HCT116 (cell line): ENCODE results near the gene SKAP1. TPM values are rescaled to one million over a fixed set of nuclear protein-coding genes. Genes with fewer than 3 reads are reported as not detected.

ENCODE experiments used
- ATAC-seq: fragments of 200-7000 bp; cut with Tn5 transposase; 2 replicates; pipeline ENCODE4 v1.9.1; 2020; ENCODE audit warnings: mild to moderate bottlenecking, moderate library complexity
- BruUV-seq: library from RNA; stranded (reverse); fragments of 400-500 nt; replicated peaks from 2 replicates; lab custom pipeline; 2021; lab: Mats Ljungman, UMichigan
- CTCF ChIA-PET: fragments of 300-600 bp; sonication (Branson Sonifier 250); formaldehyde crosslinking; loops from one replicate; lab custom pipeline; 2021; ENCODE audit warnings: antibody characterized with exemption; lab: Charles Lee
- POLR2A ChIA-PET: fragments of 300-600, 350-600 bp; sonication (Branson Sonifier 250); formaldehyde crosslinking; loops from one replicate; lab custom pipeline; 2021; ENCODE audit warnings: antibody characterized with exemption; lab: Charles Lee
- RAD21 ChIA-PET, 2 experiments: fragments of 300-600 bp; sonication (Branson Sonifier 250); formaldehyde crosslinking; loops; one replicate each; lab custom pipeline; 2023; ENCODE audit warnings: low total read pairs in 2 of 2; ENCODE audit not compliant: uncharacterized antibody in 2 of 2, unreplicated experiment in 2 of 2, low non-redundant PET in 1 of 2; lab: Charles Lee
- DNase-seq: peaks from one replicate; pipeline ENCODE4 v3.0.0-alpha.2; 2010; ENCODE audit warnings: low read depth, low spot score
- H2AFZ ChIP-seq: fragments of 200-600 bp; shearing (Covaris generic), sonication (generic); 2 replicates; pipeline ENCODE4 v1.6.1; 2017; ENCODE audit warnings: low read depth, mixed run types, mixed read lengths, antibody characterized with exemption, low read length; ENCODE audit not compliant: poor library complexity, severe bottlenecking
- H3K27ac ChIP-seq: 2 replicates; pipeline ENCODE4 v1.5.1; 2012; ENCODE audit warnings: low read depth, low read length
- H3K27me3 ChIP-seq: fragments of 200-600 bp; sonication (generic); 2 replicates; pipeline ENCODE4 v1.6.1; 2016; ENCODE audit warnings: mixed run types, low read length, mixed read lengths; ENCODE audit not compliant: insufficient read depth
- H3K36me3 ChIP-seq, 2 experiments: fragments of 200-500 bp in 1 of 2; fragments of 200-600 bp in 1 of 2; sonication (Bioruptor generic) in 1 of 2; sonication (generic) in 1 of 2; 2 replicates each; pipeline versions ENCODE4 v1.5.1 to v1.6.1; 2014 to 2016; ENCODE audit warnings: low read length in 2 of 2, inconsistent platforms in 1 of 2, mixed read lengths in 1 of 2, mixed run types in 1 of 2; ENCODE audit not compliant: insufficient read depth in 2 of 2, control insufficient read depth in 1 of 2
- H3K4me1 ChIP-seq, 2 experiments: fragments of 200-600 bp in 1 of 2; sonication (generic) in 1 of 2; 2 replicates each; pipeline versions ENCODE4 v1.5.1 to v1.6.1; 2012 to 2017; ENCODE audit warnings: low read length in 2 of 2, inconsistent platforms in 1 of 2, mild to moderate bottlenecking in 1 of 2, mixed read lengths in 1 of 2, mixed run types in 1 of 2, moderate library complexity in 1 of 2; ENCODE audit not compliant: insufficient read depth in 2 of 2, control insufficient read depth in 1 of 2
- H3K4me2 ChIP-seq: fragments of 200-600 bp; sonication (generic); 2 replicates; pipeline ENCODE4 v1.6.1; 2017; ENCODE audit warnings: mixed run types, low read length, mixed read lengths
- H3K4me3 ChIP-seq, 2 experiments: fragments of 200-600 bp in 1 of 2; sonication (generic) in 1 of 2; replicated peaks in 1 of 2; 2 replicates each; pipeline ENCODE4 v1.5.1; 2011 to 2016; ENCODE audit warnings: low read length in 2 of 2, control low read depth in 1 of 2, low read depth in 1 of 2, mild to moderate bottlenecking in 1 of 2, mixed read lengths in 1 of 2, mixed run types in 1 of 2
- H3K79me2 ChIP-seq: fragments of 200-600 bp; sonication (generic); 2 replicates; pipeline ENCODE4 v1.6.1; 2017; ENCODE audit warnings: mild to moderate bottlenecking, mixed run types, low read length, moderate library complexity, mixed read lengths; ENCODE audit not compliant: insufficient read depth
- H3K9ac ChIP-seq: fragments of 200-600 bp; sonication (generic); 2 replicates; pipeline ENCODE4 v1.6.1; 2016; ENCODE audit warnings: low read length, mixed read lengths
- H3K9me2 ChIP-seq: fragments of 200-600 bp; sonication (generic), shearing (Covaris generic); 2 replicates; pipeline ENCODE4 v1.6.1; 2017; ENCODE audit warnings: mixed run types, mild to moderate bottlenecking, moderate library complexity; ENCODE audit not compliant: insufficient read depth
- H3K9me3 ChIP-seq, 2 experiments: fragments of 200-500 bp in 1 of 2; fragments of 200-600 bp in 1 of 2; sonication (Bioruptor generic) in 1 of 2; sonication (generic) in 1 of 2; 2 replicates each; pipeline ENCODE4 v1.6.1; 2014 to 2017; ENCODE audit warnings: low read length in 2 of 2, mixed read lengths in 2 of 2, inconsistent platforms in 1 of 2, low read depth in 1 of 2, mild to moderate bottlenecking in 1 of 2, mixed run types in 1 of 2, moderate library complexity in 1 of 2; ENCODE audit not compliant: control insufficient read depth in 1 of 2, insufficient read depth in 1 of 2
- H4K20me1 ChIP-seq: fragments of 200-600 bp; sonication (generic), shearing (Covaris generic); 2 replicates; pipeline ENCODE4 v1.6.1; 2017; ENCODE audit warnings: mixed run types, mild to moderate bottlenecking, moderate library complexity; ENCODE audit not compliant: insufficient read depth
- EGR1 ChIP-seq: IDR thresholded peaks from 2 replicates; pipeline ENCODE4 v1.6.1; 2012; ENCODE audit warnings: low read depth
- POLR2AphosphoS5 ChIP-seq: IDR thresholded peaks from 2 replicates; pipeline ENCODE4 v1.6.1; 2011; ENCODE audit warnings: mild to moderate bottlenecking, low read depth, low read length, moderate library complexity
- YY1 ChIP-seq: IDR thresholded peaks from 2 replicates; pipeline ENCODE4 v1.6.1; 2011; ENCODE audit warnings: low read length, low read depth, moderate library complexity, mild to moderate bottlenecking; ENCODE audit not compliant: insufficient replicate concordance; ENCODE audit errors: extremely low read depth
- intact Hi-C: fragments of 100-400 bp; cut with micrococcal nuclease; formaldehyde crosslinking; loops from 2 replicates; pipeline ENCODE4 v1.10.0; 2022
- total RNA-seq: library from RNA; stranded (reverse); gene quantifications from one replicate; pipeline ENCODE4 v1.2.1, GENCODE V29; 2021; ENCODE audit not compliant: unreplicated experiment
- TF ChIP-seq, protein P1 (sequence below), 3 experiments: fragments of 200-600 bp in 1 of 3; sonication (generic) in 1 of 3; IDR thresholded peaks in 2 of 3; conservative IDR thresholded peaks in 1 of 3; 2 replicates each; pipeline ENCODE4 v1.5.1; 2012 to 2017; ENCODE audit warnings: low read depth in 2 of 3, low read length in 2 of 3, antibody characterized with exemption in 1 of 3, borderline replicate concordance in 1 of 3, control low read depth in 1 of 3, mild to moderate bottlenecking in 1 of 3, mixed read lengths in 1 of 3, mixed run types in 1 of 3, moderate library complexity in 1 of 3; ENCODE audit not compliant: insufficient read depth in 1 of 3
- TF ChIP-seq, protein P2 (sequence below): IDR thresholded peaks from 2 replicates; pipeline ENCODE4 v1.6.1; 2012

The SKAP1 gene
- total RNA-seq, 1 experiment from 2014 or later = 12.4 TPM

DNA sequence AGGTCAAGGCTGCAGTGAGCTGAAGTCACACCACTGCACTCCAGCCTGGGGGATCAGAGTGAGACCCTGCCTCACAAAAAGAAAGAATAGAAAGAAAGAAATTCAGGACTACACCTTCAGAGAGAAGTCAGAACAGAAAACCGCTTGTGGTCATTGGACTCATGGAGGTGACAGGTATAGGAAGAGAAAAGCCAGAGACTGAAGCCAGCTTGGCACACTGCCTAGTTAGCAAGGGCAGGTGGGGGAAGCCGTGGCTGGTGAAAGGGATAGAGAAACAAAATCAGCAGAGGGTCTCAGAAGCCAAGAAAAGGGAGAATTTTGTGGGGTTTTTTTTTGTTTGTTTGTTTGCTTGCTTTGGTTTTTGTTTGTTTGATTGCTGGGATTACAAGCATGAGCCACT lies 32.9 kb upstream of the SKAP1 start (continued):
- TF ChIP-seq, protein P1, sequence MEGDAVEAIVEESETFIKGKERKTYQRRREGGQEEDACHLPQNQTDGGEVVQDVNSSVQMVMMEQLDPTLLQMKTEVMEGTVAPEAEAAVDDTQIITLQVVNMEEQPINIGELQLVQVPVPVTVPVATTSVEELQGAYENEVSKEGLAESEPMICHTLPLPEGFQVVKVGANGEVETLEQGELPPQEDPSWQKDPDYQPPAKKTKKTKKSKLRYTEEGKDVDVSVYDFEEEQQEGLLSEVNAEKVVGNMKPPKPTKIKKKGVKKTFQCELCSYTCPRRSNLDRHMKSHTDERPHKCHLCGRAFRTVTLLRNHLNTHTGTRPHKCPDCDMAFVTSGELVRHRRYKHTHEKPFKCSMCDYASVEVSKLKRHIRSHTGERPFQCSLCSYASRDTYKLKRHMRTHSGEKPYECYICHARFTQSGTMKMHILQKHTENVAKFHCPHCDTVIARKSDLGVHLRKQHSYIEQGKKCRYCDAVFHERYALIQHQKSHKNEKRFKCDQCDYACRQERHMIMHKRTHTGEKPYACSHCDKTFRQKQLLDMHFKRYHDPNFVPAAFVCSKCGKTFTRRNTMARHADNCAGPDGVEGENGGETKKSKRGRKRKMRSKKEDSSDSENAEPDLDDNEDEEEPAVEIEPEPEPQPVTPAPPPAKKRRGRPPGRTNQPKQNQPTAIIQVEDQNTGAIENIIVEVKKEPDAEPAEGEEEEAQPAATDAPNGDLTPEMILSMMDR (IDR thresholded peaks at IDR 0.05 in 2 of 3, conservative IDR thresholded peaks at IDR 0.05 in 1 of 3; ENCODE audit: borderline replicate concordance in 1 of 3, insufficient read depth in 1 of 3, low read depth in 2 of 3, low read length in 2 of 3) = no peak
- TF ChIP-seq EGR1 (no peak), POLR2AphosphoS5 (no peak), YY1 (no peak)
- TF ChIP-seq, protein P2, sequence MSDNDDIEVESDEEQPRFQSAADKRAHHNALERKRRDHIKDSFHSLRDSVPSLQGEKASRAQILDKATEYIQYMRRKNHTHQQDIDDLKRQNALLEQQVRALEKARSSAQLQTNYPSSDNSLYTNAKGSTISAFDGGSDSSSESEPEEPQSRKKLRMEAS = no peak

DNA sequence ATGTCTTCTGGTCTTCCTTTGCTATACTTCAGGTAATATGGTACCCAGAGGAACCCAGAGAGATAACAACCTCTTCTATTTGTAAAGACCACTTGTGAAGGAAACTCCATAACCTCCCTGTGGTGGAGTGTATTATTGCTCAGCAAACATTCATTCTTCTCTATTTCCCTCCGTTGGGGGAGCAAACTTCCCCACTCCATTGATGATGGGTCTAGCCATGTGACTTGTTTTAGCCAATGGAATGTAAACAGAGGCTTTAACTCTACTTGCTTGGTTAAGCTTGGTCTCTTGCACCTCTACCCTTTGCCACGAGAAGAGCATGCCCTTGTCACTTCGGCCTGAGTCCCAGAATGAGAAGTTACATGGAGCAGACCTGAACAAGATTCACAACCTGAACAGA lies 30.0 kb upstream of the SKAP1 start:
- POLR2A ChIA-PET = no interaction called here

More for the DNA sequence above, 30.0 kb upstream of the SKAP1 start:
- Histone ChIP-seq H4K20me1 (no peaks in the 10 kb centered on the region), H3K36me3 (no peaks in the 10 kb centered on the region), H3K9me2 (no peaks in the 10 kb centered on the region), H3K4me3 (no peak overlapping the region), H3K4me1 (peaks cover 10 to 20% of the 10 kb centered on the region in 2 experiments), H3K27ac (no peak overlapping the region), H3K9me3 (no peaks in the 10 kb centered on the region), H3K4me2 (no peak overlapping the region), H2AFZ (peak overlapping the region; percentile 43), H3K9ac (no peak overlapping the region), H3K79me2 (no peaks in the 10 kb centered on the region), H3K27me3 (no peaks in the 10 kb centered on the region)
- ChIA-PET CTCF (no interaction called here), RAD21 (no interaction called here)
- no TSS peak for BruUV-seq
- TF ChIP-seq YY1 = no peak
- no peak for ATAC-seq
- no peak for DNase-seq
- intact Hi-C loops = no loop called here
